Measurements from ENCODE around the gene SULT4A1.

The SULT4A1 gene

DNA sequence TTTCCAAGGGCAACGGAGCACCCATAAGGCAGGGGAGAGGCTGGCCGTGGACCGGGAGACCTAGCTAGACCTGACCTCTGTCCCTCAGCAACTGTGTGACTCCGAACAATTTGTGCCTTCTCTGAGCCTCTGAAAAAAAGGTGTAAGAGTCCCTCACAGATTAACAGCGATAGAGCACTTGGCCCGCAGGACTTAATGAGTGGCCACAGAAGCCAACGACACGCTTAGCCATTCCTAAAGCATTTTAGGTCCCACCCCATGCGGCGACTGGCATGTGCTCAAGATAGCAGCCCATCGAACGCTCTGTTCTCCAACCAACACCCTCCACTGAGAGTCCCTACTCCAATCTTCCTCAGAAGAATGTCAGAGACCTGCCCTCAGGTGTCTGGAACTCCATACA lies 1.5 kb downstream of the SULT4A1 start:
- DNase-seq (ENCODE audit: low read depth), result no peak

- DNase-seq (ENCODE audit: low read depth), result no peak
Observed at GRCh38 chr22:43860126-43860525, 2.2 kb downstream of the SULT4A1 start.

GRCh38 chr22:43859621-43860020 lies 2.7 kb downstream of the SULT4A1 start:
- no peak for DNase-seq (ENCODE audit: low read depth)

DNA sequence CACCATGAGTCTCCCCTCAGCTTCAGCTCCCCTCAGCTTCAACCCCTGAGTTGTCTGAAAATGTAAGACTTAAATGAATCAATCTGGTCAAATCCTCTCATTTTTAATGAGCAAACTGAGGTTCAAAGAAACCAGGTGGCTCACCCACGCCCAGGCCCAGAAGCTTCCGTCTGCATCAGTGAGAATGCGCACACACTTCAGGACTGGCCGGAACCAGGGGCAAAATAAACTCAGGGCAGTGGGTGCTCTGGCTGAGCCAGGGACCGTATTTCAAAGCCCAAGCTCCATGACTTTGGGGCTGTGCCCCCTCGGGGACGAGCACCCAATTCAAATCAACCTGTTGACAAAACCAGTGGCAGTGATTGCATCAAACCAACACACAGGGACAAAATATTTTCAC lies 3.1 kb downstream of the SULT4A1 start:
- DNase-seq (ENCODE audit: low read depth), result no peak

DNA sequence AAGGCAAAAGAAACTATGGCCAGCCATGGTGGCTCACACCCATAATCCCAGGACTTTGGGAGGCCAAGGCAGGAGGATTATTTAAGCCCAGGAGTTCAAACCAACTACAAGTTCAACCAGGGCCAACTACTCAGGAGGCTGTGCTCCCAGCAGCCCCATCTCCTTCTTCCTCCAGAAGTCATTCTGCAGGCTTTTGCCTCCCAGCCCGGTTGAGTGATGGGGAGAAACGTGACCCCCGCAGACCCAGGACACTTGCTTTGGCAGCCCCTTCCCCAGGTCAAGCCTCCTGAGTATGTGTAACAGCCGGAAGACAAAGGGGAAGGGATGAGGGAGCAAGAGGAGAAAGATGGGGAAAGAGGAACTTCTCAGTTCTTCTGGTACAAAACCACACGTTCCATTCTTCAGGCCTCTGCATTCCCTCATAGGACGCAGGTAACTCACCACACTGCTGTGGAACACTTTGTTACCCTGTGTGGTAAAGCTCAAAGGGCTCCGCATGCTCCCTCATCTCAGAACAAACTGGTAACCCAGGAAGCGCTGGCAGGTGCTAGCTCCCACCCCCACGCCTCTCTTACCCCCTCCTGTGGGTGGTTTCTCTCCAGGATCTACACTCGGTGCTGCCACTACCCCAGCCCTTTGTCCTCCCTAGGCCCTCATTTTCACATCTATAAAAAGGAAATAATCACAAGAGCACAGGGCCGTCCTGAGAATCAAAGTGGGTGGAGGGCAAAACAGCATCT lies 4.0 kb downstream of the SULT4A1 start:
- no peak for DNase-seq (ENCODE audit: low read depth)

- DNase-seq (ENCODE audit: low read depth), result no peak
Observed at GRCh38 chr22:43857367-43857766, 4.9 kb downstream of the SULT4A1 start.

DNA sequence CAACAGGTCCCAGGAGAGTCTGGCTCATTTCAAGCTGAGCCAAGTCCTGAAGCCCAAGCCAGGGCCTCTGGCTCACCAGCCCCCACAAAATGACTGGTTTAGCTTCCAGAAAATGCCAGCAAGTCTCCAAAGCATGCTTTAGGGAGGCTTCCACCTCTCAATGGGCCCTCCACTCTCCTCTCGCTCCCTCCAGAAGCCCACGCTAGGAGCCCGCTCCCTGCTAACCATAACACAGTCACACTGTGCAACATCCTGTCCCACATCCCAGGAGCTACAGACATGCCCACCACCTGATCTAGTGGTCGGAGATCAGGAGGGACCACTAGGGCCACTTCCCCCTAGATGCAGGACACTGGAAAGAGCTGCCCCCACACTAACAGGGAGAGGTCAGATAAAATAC lies 6.9 kb downstream of the SULT4A1 start:
- no peak for DNase-seq (ENCODE audit: low read depth)

DNA sequence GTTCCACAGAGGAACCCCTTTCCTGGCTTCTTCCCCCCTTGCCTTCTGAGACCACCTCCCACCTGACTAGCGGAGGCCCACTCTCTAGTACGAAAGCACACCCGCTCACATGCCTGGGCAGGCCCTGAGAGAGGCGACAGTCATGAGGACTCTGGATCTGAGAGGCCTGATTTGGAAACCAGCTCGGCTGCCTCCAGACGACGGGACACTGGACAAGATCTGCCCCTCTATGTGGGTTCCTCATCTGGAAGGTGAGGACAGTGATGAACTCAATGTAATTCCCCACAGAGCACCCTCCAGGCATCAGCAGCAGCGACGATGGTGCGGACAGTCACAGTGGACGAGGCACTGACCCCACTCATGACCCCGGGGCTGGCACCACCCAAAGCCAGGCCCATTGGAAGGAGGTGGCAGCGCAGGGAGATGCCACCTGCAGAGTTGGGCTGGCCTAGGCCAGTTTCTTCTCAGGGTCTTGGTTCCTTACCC lies 7.5 kb downstream of the SULT4A1 start:
- no peak for DNase-seq (ENCODE audit: low read depth)

- DNase-seq (ENCODE audit: low read depth), result no peak
Observed at GRCh38 chr22:43854121-43854785, 8.1 kb downstream of the SULT4A1 start.

DNA sequence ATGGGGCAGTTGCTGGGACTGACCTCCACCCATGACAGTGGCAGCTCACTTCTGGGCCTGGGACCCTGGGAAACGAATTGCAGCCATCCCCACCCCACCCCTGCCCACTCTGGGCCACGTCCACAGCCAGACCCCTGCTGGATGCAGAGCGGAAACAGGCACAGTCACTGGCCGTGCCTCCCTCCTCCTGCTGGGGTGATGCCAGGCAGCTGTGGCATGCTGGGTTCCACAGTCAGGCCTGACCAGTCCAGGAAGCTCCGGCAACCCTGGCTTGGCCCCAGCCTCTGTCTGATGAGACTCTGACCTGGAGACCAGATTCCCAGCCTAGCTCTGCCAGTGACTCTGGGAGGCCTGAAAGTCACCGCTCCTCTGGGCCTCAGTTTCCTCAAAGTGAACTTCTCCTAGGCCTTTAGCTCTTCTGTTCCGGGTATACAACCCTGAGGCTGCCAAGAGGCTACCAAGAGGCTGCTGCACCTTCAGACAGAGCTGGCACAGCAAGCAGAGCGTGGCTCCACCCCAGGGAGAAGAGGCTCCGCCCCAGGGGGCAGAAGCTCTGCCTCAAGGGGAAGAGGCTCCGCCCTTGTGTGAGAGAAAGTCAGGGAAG lies 8.9 kb downstream of the SULT4A1 start:
- no peak for DNase-seq (ENCODE audit: low read depth)

DNA sequence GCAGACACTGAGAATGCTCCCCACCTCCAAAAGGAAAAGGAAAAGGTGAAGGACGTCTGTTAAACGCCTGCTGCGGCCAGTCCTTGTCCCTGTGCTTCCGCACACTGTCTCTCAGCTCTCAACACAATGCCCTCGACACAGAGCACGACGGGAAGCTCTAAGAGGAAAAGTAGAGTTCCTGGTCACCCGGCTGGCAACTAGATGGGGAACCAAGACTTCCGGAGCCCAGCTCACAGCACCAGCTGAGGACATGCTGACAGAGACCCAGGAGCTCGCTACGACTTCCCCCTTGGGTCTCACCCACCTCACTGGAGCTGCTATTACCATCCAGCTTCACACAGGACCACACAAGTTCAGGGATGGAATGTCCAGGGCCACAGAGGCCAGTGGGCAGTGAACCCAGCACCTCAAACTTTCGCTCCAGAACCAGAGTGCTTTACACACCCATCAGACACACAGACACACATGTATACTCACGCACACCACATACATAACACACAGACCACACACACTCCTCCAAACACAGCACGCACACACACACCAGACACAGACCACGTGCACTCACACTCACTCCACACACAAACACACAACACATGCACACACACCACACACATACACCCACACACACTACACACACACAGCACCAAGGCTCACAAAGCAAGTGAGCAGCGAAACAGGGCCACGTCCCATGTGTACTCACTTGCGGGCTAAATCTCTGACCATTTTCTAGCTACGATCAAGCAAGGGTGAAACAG lies 9.6 kb downstream of the SULT4A1 start:
- DNase-seq (ENCODE audit: low read depth), result no peak

- no peak for DNase-seq (ENCODE audit: low read depth)
Observed at GRCh38 chr22:43851979-43852307, 10.4 kb downstream of the SULT4A1 start.

- no peak for DNase-seq (ENCODE audit: low read depth)
Observed at GRCh38 chr22:43851058-43851978, 11.0 kb downstream of the SULT4A1 start.

GRCh38 chr22:43850529-43850928 lies 11.8 kb downstream of the SULT4A1 start:
- DNase-seq (ENCODE audit: low read depth), result no peak

DNA sequence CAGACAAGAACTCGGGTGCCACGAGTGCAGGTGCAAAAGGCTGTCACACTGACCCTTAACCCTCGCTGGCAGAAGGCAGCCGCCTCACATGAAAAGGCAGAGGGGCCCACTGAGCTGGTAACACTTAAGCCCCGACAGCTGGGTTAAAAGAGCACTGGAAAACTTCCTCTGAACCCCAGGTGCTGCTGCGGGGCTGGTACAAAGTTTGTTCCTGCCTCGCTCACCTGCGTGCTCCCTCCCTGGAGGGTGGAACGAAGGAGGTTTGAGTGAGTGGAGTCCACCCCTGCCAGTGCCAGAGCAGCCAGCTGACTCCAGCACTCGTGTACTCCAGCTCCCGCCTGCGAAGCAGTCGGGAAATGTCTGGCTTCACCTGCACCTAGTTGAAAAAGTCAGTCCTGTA lies 12.6 kb downstream of the SULT4A1 start:
- no peak for DNase-seq (ENCODE audit: low read depth)

GRCh38 chr22:43848366-43849171 lies 13.7 kb downstream of the SULT4A1 start:
- DNase-seq (ENCODE audit: low read depth), result no peak

DNA sequence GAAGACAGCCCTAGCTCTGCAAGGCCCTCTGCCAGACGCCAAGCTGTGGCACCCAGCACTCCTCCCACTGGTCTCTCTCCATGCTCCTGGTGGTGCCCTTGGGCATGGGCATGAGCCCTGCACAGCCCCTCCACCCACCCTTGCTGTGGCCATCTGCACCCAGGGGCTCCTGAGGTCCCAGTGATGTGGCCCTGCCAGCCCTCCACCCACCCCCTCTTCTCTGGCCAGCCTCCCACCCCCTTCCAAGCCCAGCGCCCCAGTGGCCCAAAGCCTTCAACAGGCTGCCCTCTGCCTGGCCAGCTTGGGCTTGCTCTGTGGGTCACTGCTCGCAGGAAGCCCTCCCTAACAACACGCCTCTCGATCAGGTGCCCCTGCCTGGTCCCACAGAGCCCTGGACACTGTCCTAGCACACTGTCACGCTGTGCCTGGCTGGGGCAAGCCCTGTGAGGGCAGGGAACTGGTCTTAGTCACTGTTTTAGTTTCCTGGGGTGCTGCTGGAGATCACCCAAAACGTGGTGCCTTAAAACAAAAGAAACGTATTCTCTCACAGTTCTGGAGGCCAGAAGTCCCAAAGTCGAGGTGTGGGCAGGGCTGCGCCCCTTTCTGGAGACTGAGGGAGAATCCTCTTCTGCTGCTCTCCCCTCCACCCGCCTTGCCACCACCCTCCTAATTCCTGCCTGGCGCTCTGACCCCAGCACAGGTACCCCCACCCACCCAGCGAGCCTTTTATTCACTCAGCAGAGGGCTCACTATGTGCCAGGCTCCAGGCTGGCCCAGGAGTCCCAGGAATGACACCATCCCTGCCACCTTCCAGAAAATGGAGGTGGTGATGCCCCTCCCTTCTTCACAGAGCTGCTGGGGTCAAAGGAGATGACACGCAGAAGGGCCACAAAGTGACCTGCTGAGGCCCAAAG lies 14.7 kb downstream of the SULT4A1 start:
- no peak for DNase-seq (ENCODE audit: low read depth)

GRCh38 chr22:43846966-43847365 lies 15.3 kb downstream of the SULT4A1 start:
- DNase-seq (ENCODE audit: low read depth), result no peak

DNA sequence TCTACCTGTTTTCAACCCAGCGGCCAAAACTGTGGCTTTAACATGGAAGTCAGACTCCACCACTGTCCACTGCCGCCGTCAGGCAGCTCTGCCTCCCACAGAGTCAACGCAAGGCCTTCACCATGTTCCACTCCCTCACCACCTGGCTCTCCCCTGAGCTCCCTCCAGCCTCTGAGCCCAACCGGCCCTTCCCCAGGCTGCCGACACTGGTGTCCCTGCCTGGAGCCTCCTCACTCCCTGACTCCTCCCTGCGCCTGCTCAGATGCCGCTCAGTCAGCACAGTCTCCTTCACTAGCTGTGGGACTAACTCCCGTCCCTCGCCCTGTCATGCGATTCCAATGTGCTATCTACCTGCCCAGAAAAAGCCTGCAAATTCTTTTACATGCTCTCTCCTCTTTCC lies 16.3 kb downstream of the SULT4A1 start:
- no peak for DNase-seq (ENCODE audit: low read depth)
